Coronary artery (tissue), 2 donors: ENCODE measurements around the gene MORN5.

Source experiments
- DNase-seq: peaks from one replicate; pipeline ENCODE4 v3.0.0-alpha.2; 2017; ENCODE audit warnings: low spot score
- H3K27ac ChIP-seq, 2 donors: fragments of 200-600 bp; sonication (generic); one replicate each; pipeline ENCODE4 v1.5.1; 2016 to 2019
- H3K4me3 ChIP-seq: fragments of 200-600 bp; sonication (generic); 2 replicates; pipeline ENCODE4 v1.5.1; 2016; ENCODE audit warnings: mild to moderate bottlenecking, moderate library complexity
- TF ChIP-seq, protein P1 (sequence below): fragments of 200-600 bp; sonication (generic); IDR thresholded peaks from one replicate; pipeline ENCODE4 v1.5.1; 2019; ENCODE audit warnings: antibody characterized with exemption

Gene MORN5

DNA sequence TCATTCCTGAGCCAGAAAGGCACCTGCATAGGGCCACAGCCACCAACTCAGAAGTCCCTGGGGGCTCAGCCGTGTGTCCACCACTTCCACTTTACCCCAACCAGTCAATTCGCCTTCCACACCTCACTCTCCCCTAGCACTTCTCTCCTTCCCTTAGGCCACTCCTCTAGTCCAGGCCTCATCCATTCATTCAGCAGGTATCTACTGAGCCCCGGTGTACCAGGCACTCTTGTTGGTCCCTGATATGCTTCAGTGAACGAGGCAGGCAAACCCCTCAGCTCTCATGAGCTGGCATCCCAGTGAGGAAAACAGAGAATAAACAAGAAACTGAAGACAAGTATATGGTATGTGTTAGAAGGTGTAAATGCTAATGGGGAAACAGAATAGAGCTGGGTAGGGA lies 28.9 kb upstream of the MORN5 start:
- TF ChIP-seq, protein P1, sequence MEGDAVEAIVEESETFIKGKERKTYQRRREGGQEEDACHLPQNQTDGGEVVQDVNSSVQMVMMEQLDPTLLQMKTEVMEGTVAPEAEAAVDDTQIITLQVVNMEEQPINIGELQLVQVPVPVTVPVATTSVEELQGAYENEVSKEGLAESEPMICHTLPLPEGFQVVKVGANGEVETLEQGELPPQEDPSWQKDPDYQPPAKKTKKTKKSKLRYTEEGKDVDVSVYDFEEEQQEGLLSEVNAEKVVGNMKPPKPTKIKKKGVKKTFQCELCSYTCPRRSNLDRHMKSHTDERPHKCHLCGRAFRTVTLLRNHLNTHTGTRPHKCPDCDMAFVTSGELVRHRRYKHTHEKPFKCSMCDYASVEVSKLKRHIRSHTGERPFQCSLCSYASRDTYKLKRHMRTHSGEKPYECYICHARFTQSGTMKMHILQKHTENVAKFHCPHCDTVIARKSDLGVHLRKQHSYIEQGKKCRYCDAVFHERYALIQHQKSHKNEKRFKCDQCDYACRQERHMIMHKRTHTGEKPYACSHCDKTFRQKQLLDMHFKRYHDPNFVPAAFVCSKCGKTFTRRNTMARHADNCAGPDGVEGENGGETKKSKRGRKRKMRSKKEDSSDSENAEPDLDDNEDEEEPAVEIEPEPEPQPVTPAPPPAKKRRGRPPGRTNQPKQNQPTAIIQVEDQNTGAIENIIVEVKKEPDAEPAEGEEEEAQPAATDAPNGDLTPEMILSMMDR, result no peak
- no peak for DNase-seq
- Histone ChIP-seq H3K4me3 (no peak overlapping the region), H3K27ac (no peak overlapping the region)

DNA sequence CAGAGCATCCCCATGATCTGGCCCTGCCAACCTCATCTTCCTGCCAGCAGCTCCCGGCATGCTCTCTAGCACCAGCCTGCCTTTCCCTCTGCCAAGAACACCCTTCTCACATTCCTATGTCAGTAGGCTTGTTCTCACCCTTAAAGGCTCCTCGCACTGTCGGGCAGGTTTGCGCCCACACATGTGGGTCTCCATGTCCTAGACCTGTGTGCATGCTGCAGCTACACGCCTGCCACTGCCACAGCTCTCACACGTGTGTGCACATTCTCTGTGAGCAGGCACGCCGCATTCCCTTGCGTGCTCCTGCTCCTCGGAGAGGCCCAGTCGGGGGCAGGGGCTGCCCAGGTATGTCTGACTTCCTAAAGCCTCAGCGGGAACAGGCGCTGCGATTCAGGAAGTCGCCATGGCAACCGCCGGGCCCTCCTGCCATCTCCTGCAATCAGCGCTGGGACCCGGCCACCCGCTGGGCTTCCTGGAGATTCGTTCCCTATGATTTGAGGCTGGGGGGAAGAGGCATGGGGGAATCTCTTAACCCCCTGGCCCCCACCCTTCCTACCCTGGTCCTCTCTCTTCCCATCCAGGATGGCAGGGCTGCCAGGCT lies 28.2 kb upstream of the MORN5 start:
- DNase-seq, result no peak
- H3K27ac ChIP-seq, result no peak overlapping the region
- TF ChIP-seq, protein P1, result no peak
- H3K4me3 ChIP-seq, result no peak overlapping the region

DNA sequence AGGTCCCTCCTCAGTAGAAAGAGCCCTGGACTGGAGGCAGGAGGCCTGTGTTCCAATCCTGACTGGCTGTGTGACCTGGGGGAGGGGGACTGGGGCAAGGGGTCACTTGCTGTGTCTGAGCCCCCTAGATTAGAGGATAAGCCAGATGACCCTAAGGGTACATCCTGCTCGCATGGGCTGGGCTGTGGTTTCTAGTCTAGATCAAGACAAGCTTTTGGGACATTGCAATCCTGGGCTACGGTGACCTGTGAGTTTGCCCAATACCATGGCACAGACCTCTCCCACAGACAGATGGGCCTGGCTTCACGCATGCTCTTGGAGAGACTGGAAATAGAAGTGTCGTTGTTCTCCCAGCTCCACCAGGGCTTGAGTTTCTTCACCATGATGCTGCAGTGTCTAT lies 27.2 kb upstream of the MORN5 start:
- no peak overlapping the region for H3K4me3 ChIP-seq
- H3K27ac ChIP-seq, result no peak overlapping the region
- TF ChIP-seq, protein P1, result no peak
- no peak for DNase-seq

DNA sequence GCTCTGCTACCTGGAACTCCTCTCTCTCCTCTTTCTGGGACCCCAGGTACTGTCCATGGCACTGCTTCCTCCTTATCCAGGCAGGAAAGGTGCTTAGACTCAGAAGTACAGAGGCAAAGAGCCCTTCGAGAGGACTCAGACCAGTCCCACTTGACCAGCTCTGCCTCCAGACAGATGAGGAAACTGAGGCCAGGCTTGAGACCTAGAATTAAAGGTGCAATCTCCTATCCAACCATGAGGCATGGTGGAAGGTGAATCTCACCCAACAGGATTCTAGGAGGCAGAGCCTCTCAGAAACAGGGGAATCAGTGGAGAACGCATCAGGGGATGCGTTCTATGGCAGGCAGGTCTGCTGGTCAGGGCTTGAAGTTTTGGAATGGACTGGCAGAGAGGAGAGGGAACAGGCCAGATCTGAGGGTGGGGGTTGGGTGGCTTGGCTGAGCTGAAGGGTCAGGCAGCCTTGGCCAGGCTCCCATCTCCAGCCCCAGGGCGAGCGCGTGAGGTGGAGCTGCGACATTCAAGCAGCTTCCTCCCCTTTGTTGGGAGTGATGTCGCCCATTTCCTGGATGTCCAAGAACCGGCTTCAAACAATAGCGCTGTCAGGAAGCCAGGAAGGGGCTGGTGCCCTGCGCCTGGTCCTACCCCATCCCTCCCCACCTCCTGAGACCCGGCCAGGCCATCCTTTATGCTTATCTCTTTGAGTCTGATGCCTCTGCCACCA lies 26.3 kb upstream of the MORN5 start:
- Histone ChIP-seq H3K4me3 (no peak overlapping the region), H3K27ac (no peak overlapping the region)
- DNase-seq, result no peak
- TF ChIP-seq, protein P1, result no peak

DNA sequence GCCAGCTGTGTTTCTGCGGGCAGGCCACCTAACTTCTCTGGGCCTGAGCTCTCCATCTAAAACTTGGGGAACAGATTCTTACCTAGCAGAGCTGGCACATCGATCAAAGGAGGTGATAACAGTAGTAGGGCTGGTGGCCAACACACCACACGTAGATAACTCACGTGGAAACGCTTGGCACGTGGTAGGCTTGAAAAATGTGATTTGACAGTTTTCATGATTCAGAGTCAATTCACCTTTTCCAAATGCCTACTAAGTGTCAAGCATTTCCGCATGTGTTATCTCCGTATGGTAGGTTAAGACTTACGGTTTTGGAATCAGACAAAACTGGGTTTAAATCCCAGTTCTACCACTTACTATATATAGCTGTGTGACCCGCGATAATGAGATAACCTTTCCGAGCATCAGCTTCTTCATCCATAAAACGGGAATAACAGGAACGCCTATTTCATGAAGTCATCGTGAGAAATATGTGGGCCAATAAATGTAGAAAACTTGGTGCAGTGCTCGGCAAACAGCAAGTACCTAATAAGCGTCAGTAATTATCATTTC lies 25.6 kb upstream of the MORN5 start:
- TF ChIP-seq, protein P1, result no peak
- no peak overlapping the region for H3K27ac ChIP-seq
- no peak overlapping the region for H3K4me3 ChIP-seq
- DNase-seq, result no peak

DNA sequence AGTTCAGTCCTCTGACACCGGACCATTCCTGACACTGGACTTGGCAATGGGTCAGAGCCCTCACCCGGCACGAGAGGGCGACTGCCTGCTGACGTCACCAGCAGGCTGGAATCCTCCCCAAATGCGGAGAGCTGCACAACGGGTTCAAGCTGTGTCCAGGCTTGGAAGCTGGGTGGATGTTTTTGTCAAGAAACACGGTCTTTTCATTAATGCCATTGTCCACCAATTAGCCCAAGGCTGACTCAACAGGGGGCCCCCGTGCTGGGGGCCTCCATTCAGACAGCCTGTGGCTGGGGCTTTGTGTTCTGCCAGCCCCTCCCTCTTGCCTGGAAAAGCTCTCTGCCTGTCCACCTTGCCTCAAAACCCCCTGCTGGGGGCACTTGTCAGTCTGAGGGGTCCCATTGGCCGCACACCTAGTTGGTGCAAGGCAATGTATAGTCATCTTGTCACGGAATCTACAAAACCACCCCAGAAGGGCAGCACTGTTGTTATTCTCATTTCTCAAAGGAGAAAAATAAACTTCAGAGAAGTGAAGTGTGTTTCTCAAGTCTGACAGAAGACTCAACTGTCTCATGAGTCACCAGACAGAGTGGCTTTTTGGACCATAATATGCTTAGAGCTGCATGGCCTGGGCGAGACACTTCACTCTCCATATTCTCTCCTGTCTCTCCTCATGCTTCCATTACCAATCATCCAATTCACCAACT lies 24.7 kb upstream of the MORN5 start:
- Histone ChIP-seq H3K4me3 (no peak overlapping the region), H3K27ac (no peak overlapping the region)
- DNase-seq, result no peak
- TF ChIP-seq, protein P1, result no peak
